Activated CD8-positive, alpha-beta T cell treated with anti-CD3 and anti-CD28 coated beads, Interleukin-2, amount 10 ng/mL, durations not matched to agents 7 days and 5 days (primary cell): ENCODE measurements around the gene PDIA2. TPM values are rescaled to one million over a fixed set of nuclear protein-coding genes. Genes with fewer than 3 reads are reported as not detected.

Experiments used
- ATAC-seq: fragments of 150-1000 bp; cut with Tn5 transposase; one replicate; pipeline ENCODE4 v1.10.0; 2021; ENCODE audit warnings: moderate library complexity
- CTCF ChIA-PET: fragments of 350-600 bp; sonication (Branson Sonifier 250); formaldehyde crosslinking; loops from one replicate; lab custom pipeline; 2021; ENCODE audit warnings: antibody characterized with exemption; lab: Charles Lee
- POLR2A ChIA-PET: fragments of 350-600 bp; sonication (Branson Sonifier 250); formaldehyde crosslinking; loops from one replicate; lab custom pipeline; 2021; ENCODE audit warnings: antibody characterized with exemption; lab: Charles Lee
- DNase-seq: peaks from one replicate; pipeline ENCODE4 v3.0.0-alpha.2; 2020
- H3K27ac Mint-ChIP-seq: one replicate; pipeline ENCODE4 v1.8.0; 2021; ENCODE audit warnings: mild to moderate bottlenecking, mixed read lengths
- H3K27me3 Mint-ChIP-seq: one replicate; pipeline ENCODE4 v1.8.0; 2021; ENCODE audit warnings: low read depth, mixed read lengths
- H3K36me3 Mint-ChIP-seq: one replicate; pipeline ENCODE4 v1.8.0; 2021; ENCODE audit warnings: low read depth, mixed read lengths
- H3K4me1 Mint-ChIP-seq: one replicate; pipeline ENCODE4 v1.8.0; 2021; ENCODE audit warnings: low read depth, mixed read lengths
- H3K4me3 Mint-ChIP-seq: one replicate; pipeline ENCODE4 v1.8.0; 2021; ENCODE audit warnings: mild to moderate bottlenecking, mixed read lengths
- H3K9me3 Mint-ChIP-seq: one replicate; pipeline ENCODE4 v1.8.0; 2022; ENCODE audit warnings: mixed read lengths; ENCODE audit not compliant: insufficient read depth
- total RNA-seq, 2 experiments: library from RNA; stranded (reverse); gene quantifications; one replicate each; pipeline ENCODE4 v1.2.3, GENCODE V29; 2021

Gene PDIA2
- not detected for total RNA-seq

GRCh38 chr16:283033-283805 lies at the start of gene PDIA2:
Gene PDIA2, plus strand, starts transcription at chr16:283164. Its CDS starts 6 bp downstream, at chr16:283170.
- H3K4me1 Mint-ChIP-seq = peaks cover 7% of the 10 kb centered on the region
- peaks cover 7% of the 10 kb centered on the region for H3K27me3 Mint-ChIP-seq
- ChIA-PET CTCF (no interaction called here), POLR2A (no interaction called here)
- DNase-seq = no peak
- no peak within 1 kb of the TSS for H3K27ac Mint-ChIP-seq
- H3K4me3 Mint-ChIP-seq = no peak within 1 kb of the TSS
- no peaks in the 10 kb centered on the region for H3K9me3 Mint-ChIP-seq
- peaks cover 7% of the 10 kb centered on the region for H3K36me3 Mint-ChIP-seq
- no peak for ATAC-seq

DNA sequence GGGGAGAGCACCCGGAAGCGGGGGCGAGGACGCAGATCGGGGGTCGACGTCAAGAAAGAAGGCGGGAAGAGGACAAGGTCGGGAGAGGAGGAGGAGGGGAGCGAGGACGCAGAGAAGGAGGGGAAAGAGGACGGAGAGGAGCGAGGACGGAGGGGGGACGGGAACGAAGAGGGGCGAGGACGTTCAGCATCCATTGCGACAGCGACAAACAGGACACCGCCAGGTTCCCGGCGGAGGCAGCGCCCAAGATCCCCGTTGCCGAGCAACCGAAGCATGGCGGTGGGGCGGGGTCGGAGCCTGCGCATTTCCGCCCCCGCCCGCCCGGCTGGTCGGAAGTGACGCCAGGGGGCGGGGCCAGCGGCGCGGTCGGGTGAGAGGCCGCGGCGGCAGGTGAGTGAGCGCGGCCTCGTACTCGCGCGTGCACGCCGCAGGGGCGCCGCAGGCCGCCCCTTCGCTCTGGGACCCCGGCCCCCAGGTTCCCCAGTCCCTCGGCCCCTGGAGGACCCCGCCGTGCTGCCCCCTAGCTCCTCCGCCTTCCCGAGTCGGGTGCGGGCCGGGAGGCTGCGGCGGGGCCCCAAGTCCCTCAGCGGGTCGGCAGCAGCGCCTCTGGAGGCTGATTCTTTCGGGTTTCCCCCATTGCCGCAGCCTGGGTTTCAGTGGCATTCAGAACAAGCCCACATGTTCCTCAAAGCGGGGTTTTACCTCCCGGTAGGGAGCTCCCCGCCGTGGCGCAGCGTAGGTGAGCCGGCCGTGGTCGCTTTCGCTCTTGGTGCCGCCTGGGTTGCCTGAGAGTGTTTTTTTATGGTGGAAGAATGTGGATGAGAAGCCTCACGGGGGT lies 48.3 kb upstream of the PDIA2 start, which contains the start of gene FAM234A:
Gene FAM234A, plus strand, starts transcription at position 354 of the 838 bp plus-strand sequence. CDS start 19,593 bp downstream, outside the sequence.
- Mint-ChIP-seq H3K27ac (peak within 1 kb of the TSS; percentile 98), H3K36me3 (no peaks in the 10 kb centered on the region), H3K9me3 (no peaks in the 10 kb centered on the region), H3K4me3 (peak within 1 kb of the TSS; percentile 91), H3K27me3 (peaks cover 2% of the 10 kb centered on the region), H3K4me1 (peaks cover 14% of the 10 kb centered on the region)
- ChIA-PET CTCF (interaction anchor here (0.7 to 2.7 kb wide), 15 partner anchors 8 to 169 kb away, joined by 3 to 10 read pairs (median 4); no protein-coding TSS in a partner anchor), POLR2A (interaction anchor here (0.6 to 1.3 kb wide), 9 partner anchors 17 to 181 kb away, joined by 3 to 5 read pairs (median 3); partner anchors contain the start of genes POLR3K and SNRNP25)
- peak; percentile 96 for DNase-seq
- ATAC-seq = peak; percentile 89

DNA sequence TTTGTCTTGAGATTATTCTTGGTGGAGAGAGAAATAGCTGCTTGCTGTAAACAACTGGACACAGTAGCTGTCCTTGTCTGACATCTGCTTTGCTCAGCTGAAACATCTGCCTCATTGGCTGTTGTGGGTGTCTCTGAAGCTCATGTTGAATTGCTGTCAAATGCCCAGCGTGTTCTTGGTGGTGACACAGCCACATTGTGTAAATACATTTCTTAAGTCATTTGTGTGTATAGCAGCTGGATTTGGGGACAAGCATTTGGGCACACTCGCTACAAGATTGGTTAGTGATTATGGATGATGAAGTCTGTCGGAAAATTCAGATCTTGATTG lies 43.1 kb upstream of the PDIA2 start:
- POLR2A ChIA-PET = interaction anchor here (1.0 kb wide), 1 partner anchor 10 kb away, joined by 4 read pairs; no protein-coding TSS in a partner anchor
- CTCF ChIA-PET = no interaction called here
- H3K4me3 Mint-ChIP-seq = no peak overlapping the region

GRCh38 chr16:240559-240958 lies 42.4 kb upstream of the PDIA2 start:
- ATAC-seq (no peak), DNase-seq (no peak)
- Mint-ChIP-seq H3K4me1 (peaks cover 4% of the 10 kb centered on the region), H3K9me3 (no peaks in the 10 kb centered on the region), H3K27me3 (peaks cover 2% of the 10 kb centered on the region), H3K36me3 (no peaks in the 10 kb centered on the region), H3K4me3 (no peak overlapping the region), H3K27ac (no peak overlapping the region)
- POLR2A ChIA-PET = interaction anchor here (1.0 kb wide), 1 partner anchor 9 kb away, joined by 4 read pairs; no protein-coding TSS in a partner anchor
- CTCF ChIA-PET = no interaction called here

More for the DNA sequence above, 43.1 kb upstream of the PDIA2 start:
- peaks cover 2% of the 10 kb centered on the region for H3K27me3 Mint-ChIP-seq
- no peak overlapping the region for H3K27ac Mint-ChIP-seq
- ATAC-seq (no peak), DNase-seq (no peak)
- peaks cover 10% of the 10 kb centered on the region for H3K4me1 Mint-ChIP-seq
- H3K36me3 Mint-ChIP-seq = no peaks in the 10 kb centered on the region
- no peaks in the 10 kb centered on the region for H3K9me3 Mint-ChIP-seq

GRCh38 chr16:242281-242680 lies 40.7 kb upstream of the PDIA2 start:
- Mint-ChIP-seq H3K4me1 (peaks cover 3% of the 10 kb centered on the region), H3K9me3 (no peaks in the 10 kb centered on the region), H3K4me3 (no peak overlapping the region), H3K27ac (no peak overlapping the region), H3K27me3 (no peaks in the 10 kb centered on the region), H3K36me3 (no peaks in the 10 kb centered on the region)
- DNase-seq (no peak), ATAC-seq (no peak)
- CTCF ChIA-PET = no interaction called here
- POLR2A ChIA-PET = no interaction called here

DNA sequence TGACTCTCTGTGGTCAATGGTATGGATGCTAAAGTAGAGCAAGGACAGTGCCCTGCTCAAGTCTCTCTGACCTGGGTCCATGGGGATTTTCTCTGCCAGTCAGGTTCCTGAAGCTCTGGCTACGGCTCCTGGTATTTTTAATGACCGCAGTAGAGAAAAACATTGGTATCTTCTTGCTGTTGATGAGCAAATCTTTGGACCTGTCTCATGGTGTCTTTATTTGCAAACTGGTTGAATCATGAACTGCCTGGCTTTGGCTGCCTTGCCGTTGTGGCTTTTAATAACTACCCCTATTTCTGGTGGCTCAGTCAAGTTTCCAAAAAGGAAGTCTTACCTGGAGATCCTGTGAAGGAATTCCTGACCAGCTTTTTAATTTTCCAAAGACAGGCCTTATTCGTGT lies 39.6 kb upstream of the PDIA2 start:
- Mint-ChIP-seq H3K36me3 (no peaks in the 10 kb centered on the region), H3K9me3 (no peaks in the 10 kb centered on the region), H3K4me1 (peaks cover 3% of the 10 kb centered on the region), H3K4me3 (no peak overlapping the region), H3K27ac (no peak overlapping the region), H3K27me3 (no peaks in the 10 kb centered on the region)
- ATAC-seq (no peak), DNase-seq (no peak)
- CTCF ChIA-PET = no interaction called here
- POLR2A ChIA-PET = interaction anchor here (0.7 kb wide), 1 partner anchor 10 kb away, joined by 4 read pairs; no protein-coding TSS in a partner anchor

DNA sequence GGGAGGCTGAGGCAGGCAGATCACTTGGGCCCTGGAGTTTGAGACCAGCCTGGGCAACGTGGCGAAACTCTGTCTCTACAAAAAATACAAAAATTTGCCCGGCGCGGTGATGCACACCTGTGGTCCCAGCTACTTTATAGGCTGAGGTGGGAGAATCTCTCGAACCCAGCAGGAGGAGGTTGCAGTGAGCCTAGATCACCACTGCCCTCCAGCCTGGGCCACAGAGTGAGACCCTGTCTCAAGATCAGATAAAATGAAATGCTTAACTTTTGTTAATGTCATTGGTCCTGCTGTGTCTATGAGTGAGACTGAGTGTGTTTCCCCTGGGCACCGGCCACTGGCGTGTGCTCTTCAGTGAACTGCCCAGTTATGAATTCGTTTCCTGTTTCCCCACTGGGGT lies 37.9 kb upstream of the PDIA2 start:
- H3K27ac Mint-ChIP-seq = no peak overlapping the region

DNA sequence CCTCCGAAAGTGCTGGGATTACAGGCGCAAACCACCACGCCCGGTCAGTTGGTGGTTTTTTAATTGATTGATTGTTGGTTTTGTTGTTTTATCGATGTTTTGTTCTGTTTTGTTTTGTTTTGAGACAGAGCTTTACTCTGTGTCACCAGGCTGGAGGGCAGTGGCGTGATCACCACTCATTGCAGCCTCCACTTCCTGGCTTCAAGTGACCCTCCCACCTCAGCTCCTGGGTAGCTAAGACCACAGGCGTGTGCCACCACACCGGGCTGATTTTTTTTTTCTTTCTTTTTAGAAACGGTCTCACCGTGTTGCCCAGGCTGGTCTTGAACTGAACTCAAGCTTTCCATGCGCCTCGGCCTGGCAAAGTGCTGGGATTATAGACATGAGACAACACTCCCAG lies 35.9 kb upstream of the PDIA2 start:
- H3K27ac Mint-ChIP-seq = no peak overlapping the region
- peaks cover under 1% of the 10 kb centered on the region for H3K4me1 Mint-ChIP-seq
- H3K4me3 Mint-ChIP-seq = no peak overlapping the region
- CTCF ChIA-PET = no interaction called here
- POLR2A ChIA-PET = no interaction called here
- no peak for ATAC-seq
- H3K36me3 Mint-ChIP-seq = no peaks in the 10 kb centered on the region
- no peaks in the 10 kb centered on the region for H3K27me3 Mint-ChIP-seq
- no peaks in the 10 kb centered on the region for H3K9me3 Mint-ChIP-seq
- DNase-seq = no peak

More for the DNA sequence above, 37.9 kb upstream of the PDIA2 start:
- POLR2A ChIA-PET = no interaction called here
- no peaks in the 10 kb centered on the region for H3K9me3 Mint-ChIP-seq
- no peak for ATAC-seq
- no peaks in the 10 kb centered on the region for H3K36me3 Mint-ChIP-seq
- CTCF ChIA-PET = interaction anchor here (1.3 kb wide), 1 partner anchor 10 kb away, joined by 5 read pairs; the partner anchor contains the start of gene FAM234A
- DNase-seq = no peak
- peaks cover 3% of the 10 kb centered on the region for H3K4me1 Mint-ChIP-seq
- no peak overlapping the region for H3K4me3 Mint-ChIP-seq
- no peaks in the 10 kb centered on the region for H3K27me3 Mint-ChIP-seq

GRCh38 chr16:249431-249830 lies 33.5 kb upstream of the PDIA2 start:
- ChIA-PET POLR2A (interaction anchor here (0.8 kb wide), 1 partner anchor 9 kb away, joined by 4 read pairs; no protein-coding TSS in a partner anchor), CTCF (interaction anchor here (0.9 to 1.5 kb wide), 3 partner anchors 15 to 142 kb away, joined by 3 to 4 read pairs (median 3); partner anchors contain the start of gene FAM234A)
- Mint-ChIP-seq H3K9me3 (no peaks in the 10 kb centered on the region), H3K4me1 (peaks cover 20% of the 10 kb centered on the region), H3K4me3 (no peak overlapping the region), H3K27me3 (no peaks in the 10 kb centered on the region), H3K27ac (no peak overlapping the region), H3K36me3 (no peaks in the 10 kb centered on the region)
- no peak for DNase-seq
- no peak for ATAC-seq

DNA sequence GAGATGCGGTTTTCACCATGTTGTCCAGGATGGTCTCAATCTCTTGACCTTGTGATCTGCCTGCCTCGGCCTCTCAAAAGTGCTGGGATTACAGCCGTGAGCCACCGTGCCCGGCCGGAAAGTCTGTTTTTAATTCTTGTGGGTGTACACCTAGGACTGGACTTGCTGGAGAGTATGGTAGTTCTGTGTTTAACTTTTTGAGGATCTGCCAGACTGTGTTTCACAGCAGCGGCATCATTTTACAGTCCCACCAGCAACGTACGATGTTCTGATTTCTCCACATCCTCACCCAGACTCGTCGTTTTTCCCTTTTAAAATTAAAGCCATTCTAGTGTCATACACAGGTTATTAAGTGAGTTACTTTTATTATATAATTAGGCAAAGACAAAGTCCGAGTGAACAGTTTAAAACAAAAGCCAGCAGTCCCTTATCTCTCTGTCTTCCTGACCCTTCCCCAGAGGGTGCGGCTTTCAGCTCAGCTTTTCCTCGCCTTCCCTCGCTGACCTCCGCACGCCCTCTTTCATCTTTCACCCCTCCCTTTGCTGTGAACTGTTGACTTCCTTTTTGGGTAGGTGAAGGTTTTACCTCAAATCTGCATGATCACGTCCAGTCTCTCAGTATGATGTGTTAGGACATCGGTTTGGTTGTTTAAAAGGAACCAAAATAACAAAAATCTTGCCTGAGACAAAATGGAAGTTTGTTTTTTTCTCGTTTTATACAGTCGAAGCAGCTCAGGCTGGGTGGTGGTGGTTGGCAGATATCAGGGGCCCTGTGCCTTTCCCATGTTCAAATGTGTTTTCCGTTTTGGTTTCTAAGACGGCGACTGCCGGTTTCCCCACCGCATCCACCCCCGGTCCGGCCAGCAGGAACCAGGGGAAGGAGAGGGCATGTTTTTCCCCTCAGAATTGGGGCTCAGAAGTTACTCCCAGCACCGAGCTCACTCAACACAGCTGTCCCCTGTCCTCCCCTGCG lies 30.3 kb upstream of the PDIA2 start:
- DNase-seq (peak; percentile 54), ATAC-seq (peak; percentile 68)
- Mint-ChIP-seq H3K36me3 (no peaks in the 10 kb centered on the region), H3K4me1 (peaks cover 24% of the 10 kb centered on the region), H3K27me3 (peaks cover 2% of the 10 kb centered on the region), H3K9me3 (no peaks in the 10 kb centered on the region), H3K4me3 (peak overlapping the region; percentile 68), H3K27ac (peak overlapping the region; percentile 90)
- ChIA-PET CTCF (interaction anchor here (1.9 kb wide), 1 partner anchor 18 kb away, joined by 6 read pairs; the partner anchor contains the start of gene FAM234A), POLR2A (interaction anchor here (0.9 kb wide), 1 partner anchor 17 kb away, joined by 3 read pairs; no protein-coding TSS in a partner anchor)
